Activated CD4-positive, alpha-beta T cell treated with anti-CD3 and anti-CD28 coated beads, Interleukin-2, amount 50 U/mL, for 4 hours (primary cell): ENCODE measurements around the gene MICALL2.

Source experiments
- DNase-seq, 2 experiments: peaks; one replicate each; pipeline ENCODE4 v3.0.0-alpha.2; 2020

MICALL2 gene

DNA sequence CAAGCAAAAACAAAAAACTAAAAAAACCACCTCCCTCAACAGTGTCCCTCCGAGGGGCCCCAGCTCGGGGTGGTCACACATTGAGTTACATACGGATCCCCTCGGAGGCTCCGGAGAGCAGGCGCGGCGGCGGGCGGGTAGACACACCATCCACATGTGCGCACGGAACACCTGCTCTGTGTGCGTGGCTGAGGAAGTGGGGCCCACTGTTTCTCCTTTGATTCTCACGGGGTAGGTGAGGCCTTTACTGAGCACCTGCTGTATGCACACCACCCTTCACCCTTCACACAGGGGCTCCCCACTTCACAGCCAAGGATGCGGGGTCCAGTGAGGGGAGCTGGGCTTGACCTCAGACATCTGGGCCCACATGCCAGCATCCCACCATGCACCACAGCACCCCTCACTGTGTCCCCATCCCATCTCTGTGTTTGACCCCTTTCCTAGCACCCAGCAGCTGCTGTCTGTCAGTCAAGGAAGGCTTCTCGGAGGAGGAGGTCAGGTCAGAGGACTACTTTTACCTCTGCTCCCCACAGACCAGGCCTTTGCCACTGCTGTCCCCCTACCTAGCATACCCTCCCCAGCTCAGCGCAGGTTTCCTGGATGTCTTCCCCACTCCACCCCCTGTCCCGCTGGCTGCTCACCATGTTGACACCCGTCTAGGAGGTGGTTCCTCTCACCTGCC is 71.1 kb downstream of the MICALL2 start:
- DNase-seq = no peak

DNA sequence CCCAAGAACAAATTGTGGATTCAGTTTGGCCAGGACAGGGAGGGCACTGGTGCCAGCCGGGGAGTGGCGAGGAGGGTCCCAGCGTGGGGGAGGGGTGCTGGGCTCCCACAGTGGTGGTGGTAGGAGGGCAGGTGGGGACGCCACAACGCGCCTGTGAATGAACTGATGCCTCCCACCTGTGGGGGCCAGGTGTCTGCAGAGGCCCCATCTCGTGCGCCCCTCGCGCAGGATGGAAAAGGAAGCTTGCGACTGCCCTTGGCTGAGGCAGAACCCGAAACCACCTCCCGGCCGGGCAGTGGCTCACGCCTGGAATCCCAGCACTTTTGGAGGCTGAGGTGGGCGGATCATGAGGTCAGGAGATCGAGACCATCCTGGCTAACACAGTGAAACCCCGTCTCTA is 72.0 kb downstream of the MICALL2 start:
- DNase-seq = no peak

DNA sequence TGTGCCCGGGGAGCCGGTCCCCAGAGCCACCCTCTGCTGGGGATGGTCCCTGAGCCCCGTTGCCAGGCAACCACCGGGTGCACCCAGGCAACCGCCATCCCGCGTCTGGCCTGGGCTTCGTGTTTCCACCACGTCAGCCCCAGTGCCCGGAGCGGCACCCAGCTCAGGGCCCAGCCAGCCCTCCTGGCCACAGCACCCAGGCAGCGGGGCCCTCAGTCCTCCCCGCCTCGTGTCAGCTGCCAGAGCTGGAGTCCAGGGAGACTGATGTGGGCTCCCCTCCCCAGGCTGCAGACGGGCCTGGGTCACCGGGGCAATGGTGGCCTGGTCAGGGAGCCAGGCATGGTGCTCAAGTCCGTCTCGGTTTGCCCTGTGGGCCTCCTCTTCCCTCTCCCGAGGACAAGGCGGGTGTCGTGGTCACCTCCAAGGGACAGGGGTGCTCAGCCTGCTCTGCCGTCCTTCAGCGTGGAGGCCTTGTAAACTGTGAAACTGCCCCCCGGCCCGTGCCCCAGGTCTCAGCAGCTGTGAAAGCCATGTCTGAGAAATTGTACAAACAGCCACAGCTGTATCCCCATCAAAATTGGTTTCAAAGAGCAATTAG is 72.5 kb downstream of the MICALL2 start:
- DNase-seq = no peak

GRCh38 chr7:1385809-1386622 is 73.3 kb downstream of the MICALL2 start:
- no peak for DNase-seq

DNA sequence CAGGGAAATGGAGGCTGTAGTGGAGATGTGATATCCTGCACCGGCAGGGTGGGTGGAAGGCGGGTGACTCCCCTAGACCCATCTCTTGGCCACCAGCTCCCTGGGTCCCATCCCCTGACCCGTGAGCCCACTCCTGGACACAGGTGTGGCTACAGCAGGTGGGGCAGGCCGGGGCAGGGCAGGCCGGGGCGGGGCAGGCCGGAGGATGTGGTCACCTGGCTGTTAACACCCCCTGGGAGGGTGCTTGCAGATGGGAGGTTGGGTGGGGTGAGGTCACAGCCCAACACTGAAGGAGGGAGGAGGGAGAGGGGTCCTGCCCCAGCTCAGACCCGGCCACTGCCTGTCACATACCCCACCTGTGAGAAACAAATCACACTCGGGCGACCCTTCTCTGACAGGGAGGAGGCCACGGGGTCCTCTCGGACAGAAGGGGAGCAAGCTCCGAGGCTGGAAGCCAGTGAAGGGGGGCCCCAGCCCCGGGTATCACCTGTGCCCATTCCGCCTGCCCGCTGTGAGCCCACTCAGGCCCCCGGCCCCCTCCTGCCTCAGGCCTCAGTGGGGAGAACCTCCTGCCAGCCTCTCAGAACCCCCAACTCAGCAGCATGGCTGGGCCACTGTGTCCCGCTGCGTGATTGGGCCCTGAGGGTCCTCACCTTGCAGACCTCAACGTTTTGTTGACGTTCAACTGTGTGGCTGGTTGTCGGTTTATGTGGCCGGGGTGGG is 74.0 kb downstream of the MICALL2 start:
- no peak for DNase-seq
